Measurements from ENCODE around the gene OR2A42.
"Not testable (repeated sequence)": the region's sequence is repeated elsewhere in the genome, so short reads cannot be mapped to it uniquely, and the experiment has no call there.

OR2A42 gene

GRCh38 chr7:144220531-144220930 is 18.9 kb downstream of the OR2A42 start:
- DNase-seq, result not testable (repeated sequence)

GRCh38 chr7:144219149-144219548 is 20.3 kb downstream of the OR2A42 start:
- not testable (repeated sequence) for DNase-seq

GRCh38 chr7:144218581-144218980 is 20.8 kb downstream of the OR2A42 start:
- DNase-seq, result not testable (repeated sequence)

GRCh38 chr7:144217200-144217599 is 22.2 kb downstream of the OR2A42 start:
- DNase-seq, result not testable (repeated sequence)

GRCh38 chr7:144205306-144205705 is 34.1 kb downstream of the OR2A42 start:
- DNase-seq, result not testable (repeated sequence)

GRCh38 chr7:144203086-144203485 is 36.3 kb downstream of the OR2A42 start:
- DNase-seq, result not testable (repeated sequence)

- DNase-seq, result not testable (repeated sequence)
These were observed 37.4 kb downstream of the OR2A42 start for GRCh38 chr7:144201978-144202377.

GRCh38 chr7:144198934-144199333 is 40.5 kb downstream of the OR2A42 start:
- not testable (repeated sequence) for DNase-seq

- DNase-seq, result not testable (repeated sequence)
These were observed 44.1 kb downstream of the OR2A42 start, which contains the start of gene ARHGEF35 for GRCh38 chr7:144195212-144195872. ARHGEF35 (minus strand) TSS chr7:144195833; CDS start chr7:144188383, 7,450 bp downstream.

- not testable (repeated sequence) for DNase-seq
These were observed 45.0 kb downstream of the OR2A42 start for GRCh38 chr7:144194453-144194852.

- DNase-seq, result not testable (repeated sequence)
These were observed 45.6 kb downstream of the OR2A42 start for GRCh38 chr7:144193782-144194181.

GRCh38 chr7:144188578-144189171 is 50.7 kb downstream of the OR2A42 start:
- DNase-seq, result not testable (repeated sequence)

- DNase-seq, result not testable (repeated sequence)
These were observed 51.6 kb downstream of the OR2A42 start for GRCh38 chr7:144187848-144188247.

- not testable (repeated sequence) for DNase-seq
These were observed 56.2 kb downstream of the OR2A42 start, which contains the start of gene CTAGE4 for GRCh38 chr7:144183166-144183565. CTAGE4 (plus strand) TSS chr7:144183466; CDS start chr7:144183504, 38 bp downstream.

- not testable (repeated sequence) for DNase-seq
These were observed 60.3 kb downstream of the OR2A42 start for GRCh38 chr7:144179165-144179479.

GRCh38 chr7:144178380-144179164 is 60.8 kb downstream of the OR2A42 start:
- DNase-seq, result peak; percentile 8
